HFF-Myc (cell line): ENCODE results near the gene EPHA2.
"Not testable (repeated sequence)": the region's sequence is repeated elsewhere in the genome, so short reads cannot be mapped to it uniquely, and the experiment has no call there.

ENCODE experiments used
- DNase-seq: peaks from one replicate; pipeline ENCODE4 v3.0.0-alpha.2; 2011; ENCODE audit warnings: low read depth; ENCODE audit errors: extremely low read depth
- H3K4me3 ChIP-seq: replicated peaks from 2 replicates; pipeline ENCODE4 v1.5.1; 2011; ENCODE audit warnings: low read depth, mild to moderate bottlenecking, control low read depth, low read length
- TF ChIP-seq, protein P1 (sequence below): IDR thresholded peaks from 2 replicates; pipeline ENCODE4 v1.5.1; 2012; ENCODE audit warnings: mild to moderate bottlenecking, low read depth, low read length, control low read depth; ENCODE audit errors: missing control alignments

The EPHA2 gene

DNA sequence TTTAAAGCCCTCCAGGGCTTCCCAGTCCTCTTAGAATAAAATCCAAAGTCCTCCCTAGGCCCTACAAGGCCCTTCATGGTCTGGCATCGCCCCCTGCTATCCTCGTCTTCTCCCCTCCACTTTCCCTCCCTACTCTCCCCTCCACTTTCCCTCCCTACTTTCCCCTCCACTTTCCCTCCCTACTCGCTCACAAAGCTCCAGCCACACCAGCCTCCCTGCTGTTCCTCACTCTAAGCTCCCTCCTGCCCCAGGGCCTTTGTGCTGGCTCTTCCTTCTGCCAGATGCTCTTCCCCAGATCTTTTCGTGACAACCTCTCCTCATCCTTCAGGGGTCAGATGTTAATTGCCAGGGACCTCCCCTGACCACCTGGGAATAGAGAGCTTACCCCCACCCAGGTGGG, 43.8 kb upstream of the EPHA2 start:
- no peak overlapping the region for H3K4me3 ChIP-seq
- DNase-seq = no peak
- TF ChIP-seq, protein P1, sequence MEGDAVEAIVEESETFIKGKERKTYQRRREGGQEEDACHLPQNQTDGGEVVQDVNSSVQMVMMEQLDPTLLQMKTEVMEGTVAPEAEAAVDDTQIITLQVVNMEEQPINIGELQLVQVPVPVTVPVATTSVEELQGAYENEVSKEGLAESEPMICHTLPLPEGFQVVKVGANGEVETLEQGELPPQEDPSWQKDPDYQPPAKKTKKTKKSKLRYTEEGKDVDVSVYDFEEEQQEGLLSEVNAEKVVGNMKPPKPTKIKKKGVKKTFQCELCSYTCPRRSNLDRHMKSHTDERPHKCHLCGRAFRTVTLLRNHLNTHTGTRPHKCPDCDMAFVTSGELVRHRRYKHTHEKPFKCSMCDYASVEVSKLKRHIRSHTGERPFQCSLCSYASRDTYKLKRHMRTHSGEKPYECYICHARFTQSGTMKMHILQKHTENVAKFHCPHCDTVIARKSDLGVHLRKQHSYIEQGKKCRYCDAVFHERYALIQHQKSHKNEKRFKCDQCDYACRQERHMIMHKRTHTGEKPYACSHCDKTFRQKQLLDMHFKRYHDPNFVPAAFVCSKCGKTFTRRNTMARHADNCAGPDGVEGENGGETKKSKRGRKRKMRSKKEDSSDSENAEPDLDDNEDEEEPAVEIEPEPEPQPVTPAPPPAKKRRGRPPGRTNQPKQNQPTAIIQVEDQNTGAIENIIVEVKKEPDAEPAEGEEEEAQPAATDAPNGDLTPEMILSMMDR = no peak

DNA sequence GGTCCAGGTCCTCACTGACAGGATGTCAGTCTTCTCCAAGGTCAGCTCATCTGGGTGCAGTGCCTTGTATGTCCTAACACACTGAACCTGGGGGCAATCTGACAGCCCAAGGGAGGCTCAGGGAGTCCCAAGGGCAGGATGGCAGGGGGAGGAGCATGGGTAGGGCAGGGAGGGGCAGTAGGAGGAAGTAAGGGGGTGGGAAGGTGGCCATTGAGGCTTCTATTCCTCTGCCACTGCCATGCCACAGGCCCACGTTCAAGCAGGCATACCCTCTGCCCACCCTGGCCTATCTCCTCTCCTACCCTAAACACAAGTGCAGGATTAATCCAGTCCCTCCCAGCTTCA, 43.3 kb upstream of the EPHA2 start:
- TF ChIP-seq, protein P1 = no peak

DNA sequence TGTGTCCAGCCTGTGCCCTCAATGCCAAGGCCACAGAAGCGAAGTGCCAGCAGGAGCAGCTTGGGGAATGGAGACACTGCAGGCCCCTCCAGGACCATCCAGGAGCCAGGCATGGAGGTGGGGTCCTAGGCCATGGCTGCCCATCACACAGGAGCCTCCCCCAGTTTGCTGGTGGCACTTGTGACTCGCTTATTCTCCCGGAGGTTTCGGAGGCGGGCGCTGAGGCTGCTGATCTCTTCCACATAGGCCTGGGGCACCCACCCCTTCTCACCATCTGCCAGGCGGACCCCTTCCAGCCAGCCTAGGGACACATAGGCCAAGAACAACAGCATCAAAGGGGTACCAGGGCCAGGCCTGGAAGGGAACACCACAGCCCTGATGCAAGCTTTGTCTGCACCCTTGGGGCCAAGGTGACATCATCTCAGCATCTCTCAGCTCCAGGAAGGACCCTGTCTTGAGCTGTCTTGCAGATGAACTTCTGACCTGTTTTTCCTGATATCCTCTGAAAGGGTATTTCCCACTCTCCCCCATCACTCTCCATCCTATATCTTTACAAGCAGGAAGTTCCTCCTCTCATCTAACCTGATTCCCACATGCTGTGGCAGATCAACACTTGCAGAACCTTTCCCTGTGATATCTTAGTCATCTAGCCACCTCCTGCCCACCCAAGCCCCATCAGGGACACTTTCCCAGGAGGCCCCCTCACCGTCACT, 42.7 kb upstream of the EPHA2 start:
- no peak for DNase-seq
- no peak overlapping the region for H3K4me3 ChIP-seq
- TF ChIP-seq, protein P1 = no peak

More for the DNA sequence above, 43.3 kb upstream of the EPHA2 start:
- no peak for DNase-seq
- H3K4me3 ChIP-seq = no peak overlapping the region

DNA sequence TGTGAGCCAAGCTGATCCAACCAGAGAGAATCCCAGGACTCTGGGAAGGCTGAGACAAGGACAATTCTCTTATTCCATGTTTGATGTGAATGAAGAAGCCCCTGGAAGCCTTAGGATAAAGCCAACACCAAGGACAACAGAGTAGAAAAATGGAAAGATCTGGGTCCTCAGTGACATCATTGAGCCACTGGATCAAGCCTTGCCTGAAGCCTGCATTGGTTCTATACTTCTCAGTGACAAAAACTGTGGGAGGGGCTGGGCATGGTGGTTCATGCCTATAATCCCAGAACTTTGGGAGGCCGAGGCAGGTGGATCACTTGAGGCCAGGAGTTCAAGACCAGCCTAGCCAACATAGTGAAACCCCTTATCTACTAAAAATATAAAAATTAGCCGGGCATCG, 41.0 kb upstream of the EPHA2 start:
- no peak for DNase-seq
- no peak overlapping the region for H3K4me3 ChIP-seq
- TF ChIP-seq, protein P1 = no peak

DNA sequence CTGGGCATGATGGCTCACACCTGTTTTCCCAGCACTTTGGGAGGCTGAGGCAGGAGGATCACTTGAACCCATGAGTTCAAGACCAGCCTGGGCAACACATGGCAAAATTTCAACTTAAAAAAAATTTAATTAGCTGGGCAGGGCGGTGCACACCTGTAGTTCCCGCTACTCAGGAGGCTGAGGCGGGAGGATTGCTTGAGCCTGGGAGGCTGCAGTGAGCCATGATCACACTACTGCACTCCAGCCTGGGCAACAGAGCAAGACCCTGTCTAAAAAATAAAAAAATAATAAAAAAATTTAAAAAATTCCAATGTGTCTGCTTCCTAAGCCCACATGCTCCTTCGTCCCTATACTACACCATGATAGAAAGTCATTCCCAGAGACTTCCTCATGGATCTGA, 40.3 kb upstream of the EPHA2 start:
- H3K4me3 ChIP-seq, DNase-seq: not testable (repeated sequence)

DNA sequence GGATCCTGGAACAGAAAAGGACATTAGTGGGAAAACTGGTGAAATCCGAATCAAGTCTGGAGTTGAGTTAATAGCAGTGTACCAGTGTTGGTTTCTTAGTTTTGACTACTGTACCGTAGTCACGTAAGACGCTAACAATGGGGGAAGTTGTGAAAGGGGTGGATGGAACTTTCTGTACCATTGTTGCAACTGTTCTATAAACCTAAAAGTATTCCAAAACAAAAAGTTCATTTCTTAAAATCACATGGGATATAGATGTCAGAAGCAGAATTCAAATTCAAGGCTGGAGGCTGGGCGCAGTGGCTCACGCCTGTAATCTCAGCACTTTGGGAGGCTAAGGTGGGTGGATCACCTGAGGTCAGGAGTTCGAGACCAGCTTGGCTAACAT, 39.6 kb upstream of the EPHA2 start:
- TF ChIP-seq, protein P1 = no peak
- H3K4me3 ChIP-seq = no peak overlapping the region
- DNase-seq = no peak

DNA sequence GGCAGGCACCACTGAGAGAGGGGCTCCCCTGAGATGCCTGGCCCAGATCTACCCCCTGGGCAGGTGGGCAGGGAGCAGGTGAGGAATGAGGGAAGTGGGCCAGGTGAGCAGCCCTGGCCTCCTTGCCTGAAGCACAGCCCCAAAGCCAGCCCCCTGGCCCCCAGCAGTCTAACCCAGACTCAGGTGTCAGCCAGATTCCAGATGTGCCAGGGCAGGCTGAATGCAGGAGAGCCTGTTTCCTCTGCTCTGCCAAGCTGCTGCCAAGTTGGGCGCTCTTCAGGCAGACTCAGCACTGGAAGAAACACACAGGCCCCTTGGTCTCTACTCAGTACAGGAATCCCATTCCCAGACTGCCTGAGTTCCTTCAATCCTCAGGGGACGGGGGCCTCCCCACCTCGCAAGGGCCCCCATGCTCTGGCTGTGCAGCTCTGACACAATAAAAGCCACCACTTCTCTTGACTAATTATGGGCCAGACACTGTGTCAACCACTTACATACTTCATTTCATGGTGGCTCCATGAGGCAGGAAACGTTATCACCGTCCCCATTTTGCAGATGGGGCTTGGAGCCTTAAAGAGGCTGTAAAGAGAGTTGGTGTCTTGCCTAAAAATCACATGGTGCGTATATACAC, 36.2 kb upstream of the EPHA2 start:
- no peak for DNase-seq
- TF ChIP-seq, protein P1 = no peak
- H3K4me3 ChIP-seq = no peak overlapping the region
